HG03097 (cell line): ENCODE data around the gene NR5A2.

Experiments used
- ATAC-seq: cut with Tn5 transposase; IDR thresholded peaks from one replicate; pipeline ENCODE4 v1.9.1; 2021; ENCODE audit not compliant: unreplicated experiment, low FRiP score

Gene NR5A2

GRCh38 chr1:200118779-200119505 lies 91.4 kb downstream of the NR5A2 start:
- no peak for ATAC-seq

- no peak for ATAC-seq
These were observed 93.9 kb downstream of the NR5A2 start for GRCh38 chr1:200121421-200121820.

GRCh38 chr1:200124309-200124708 lies 96.8 kb downstream of the NR5A2 start:
- no peak for ATAC-seq

- ATAC-seq = no peak
These were observed 100.6 kb downstream of the NR5A2 start for GRCh38 chr1:200128081-200128480.

- no peak for ATAC-seq
These were observed 101.7 kb downstream of the NR5A2 start for GRCh38 chr1:200128944-200129879.

- no peak for ATAC-seq
These were observed 103.0 kb downstream of the NR5A2 start for GRCh38 chr1:200130552-200130951.

- no peak for ATAC-seq
These were observed 104.1 kb downstream of the NR5A2 start for GRCh38 chr1:200131551-200132125.

- no peak for ATAC-seq
These were observed 105.6 kb downstream of the NR5A2 start for GRCh38 chr1:200133123-200133522.

GRCh38 chr1:200134116-200134515 lies 106.6 kb downstream of the NR5A2 start:
- ATAC-seq = no peak

GRCh38 chr1:200136384-200136783 lies 108.9 kb downstream of the NR5A2 start:
- ATAC-seq = no peak

- peak; percentile 69 for ATAC-seq
These were observed 112.2 kb downstream of the NR5A2 start for GRCh38 chr1:200139661-200140250.

- ATAC-seq = no peak
These were observed 115.8 kb downstream of the NR5A2 start for GRCh38 chr1:200143347-200143746.

GRCh38 chr1:200146100-200146499 lies 118.6 kb downstream of the NR5A2 start:
- ATAC-seq = no peak

GRCh38 chr1:200147094-200147493 lies 119.6 kb downstream of the NR5A2 start:
- no peak for ATAC-seq

- no peak for ATAC-seq
These were observed 120.2 kb downstream of the NR5A2 start for GRCh38 chr1:200147742-200148141.

GRCh38 chr1:200150006-200150405 lies 122.5 kb downstream of the NR5A2 start:
- no peak for ATAC-seq

- ATAC-seq = peak; percentile 46
These were observed 123.2 kb downstream of the NR5A2 start for GRCh38 chr1:200150721-200151120.

- ATAC-seq = no peak
These were observed 124.8 kb downstream of the NR5A2 start for GRCh38 chr1:200152336-200152735.

- ATAC-seq = peak; percentile 50
These were observed 126.0 kb downstream of the NR5A2 start for GRCh38 chr1:200153277-200154055.

GRCh38 chr1:200154069-200154767 lies 126.7 kb downstream of the NR5A2 start:
- ATAC-seq = peak; percentile 83
